GM21526 (cell line): Measurements from ENCODE around the gene CFDP1.

Source experiments
- ATAC-seq: cut with Tn5 transposase; IDR thresholded peaks from one replicate; pipeline ENCODE4 v1.9.1; 2021; ENCODE audit warnings: moderate library complexity; ENCODE audit not compliant: unreplicated experiment, low FRiP score

The CFDP1 gene

DNA sequence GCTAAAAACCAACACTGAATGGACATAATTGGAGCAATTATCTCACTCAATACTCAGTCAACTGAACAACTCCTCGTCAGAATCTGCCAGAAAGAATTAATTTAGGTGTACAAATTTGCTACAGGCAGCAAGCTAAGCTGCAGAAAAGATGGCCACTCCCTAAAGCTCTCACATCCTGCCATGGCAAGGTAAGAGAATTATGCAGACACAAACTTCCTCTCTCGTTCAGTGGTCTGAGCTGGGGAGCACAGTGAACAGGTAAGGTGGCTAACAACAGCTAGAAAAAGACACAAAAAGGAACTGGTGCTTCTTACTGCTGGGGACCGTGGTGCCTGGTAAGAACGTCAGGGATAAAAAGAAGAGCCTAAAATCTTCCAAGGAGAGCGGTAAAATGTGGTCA is 107.0 kb downstream of the CFDP1 start:
- ATAC-seq, result no peak

DNA sequence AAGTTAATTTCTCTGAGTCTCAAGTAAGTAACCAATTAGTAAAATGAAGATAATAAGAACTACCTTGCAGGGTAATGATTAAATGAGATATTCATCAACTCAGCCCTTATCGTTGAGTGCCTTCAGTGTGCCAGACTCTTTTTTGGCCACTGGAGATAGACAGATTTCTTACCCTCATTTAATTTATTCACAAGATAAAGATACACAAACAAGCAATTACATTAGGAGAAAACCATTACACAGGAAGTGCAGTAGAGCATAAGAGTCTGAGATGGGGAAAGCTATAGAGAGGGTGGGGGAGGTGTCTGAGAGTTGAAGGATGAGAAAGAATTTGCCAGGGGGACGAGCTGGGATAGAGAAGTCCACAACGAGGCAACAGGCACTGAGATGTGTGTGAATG is 109.4 kb downstream of the CFDP1 start:
- ATAC-seq, result no peak

DNA sequence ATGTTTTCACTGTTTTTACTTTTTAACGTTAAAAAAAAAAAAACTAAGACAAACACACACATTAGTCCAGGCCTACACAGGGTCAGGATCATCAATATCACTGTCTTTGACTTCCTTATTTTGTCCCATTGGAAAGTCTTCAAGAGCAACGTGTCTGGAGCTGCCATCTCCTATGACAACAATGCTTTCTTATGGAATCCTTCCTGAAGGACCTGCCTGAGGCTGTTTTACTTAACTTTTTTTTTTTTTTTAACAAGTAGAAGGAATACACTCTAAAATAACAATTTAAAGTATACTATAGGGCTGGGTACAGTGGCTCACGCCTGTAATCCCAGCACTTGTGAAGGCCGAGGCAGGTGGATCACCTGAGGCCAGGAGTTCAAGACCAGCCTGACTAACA is 110.1 kb downstream of the CFDP1 start:
- no peak for ATAC-seq

DNA sequence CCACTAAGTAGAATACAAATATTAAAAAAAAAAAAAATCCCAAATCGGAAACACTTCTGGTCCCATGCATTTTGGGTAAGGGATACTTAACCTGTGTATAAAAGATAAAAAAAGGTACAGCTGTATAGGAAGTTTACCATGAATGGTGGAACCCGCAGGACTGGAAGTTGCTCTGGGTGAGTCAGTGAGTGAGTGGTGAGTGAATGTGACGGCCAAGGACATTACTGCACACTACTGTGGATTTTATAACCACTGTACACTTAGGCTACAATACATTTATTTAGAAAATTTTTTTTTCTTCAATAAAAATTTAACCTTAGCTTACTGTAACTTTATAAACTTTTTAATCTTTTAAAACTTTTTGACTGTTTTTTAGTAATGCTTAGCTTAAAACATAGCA is 110.6 kb downstream of the CFDP1 start:
- ATAC-seq, result no peak

DNA sequence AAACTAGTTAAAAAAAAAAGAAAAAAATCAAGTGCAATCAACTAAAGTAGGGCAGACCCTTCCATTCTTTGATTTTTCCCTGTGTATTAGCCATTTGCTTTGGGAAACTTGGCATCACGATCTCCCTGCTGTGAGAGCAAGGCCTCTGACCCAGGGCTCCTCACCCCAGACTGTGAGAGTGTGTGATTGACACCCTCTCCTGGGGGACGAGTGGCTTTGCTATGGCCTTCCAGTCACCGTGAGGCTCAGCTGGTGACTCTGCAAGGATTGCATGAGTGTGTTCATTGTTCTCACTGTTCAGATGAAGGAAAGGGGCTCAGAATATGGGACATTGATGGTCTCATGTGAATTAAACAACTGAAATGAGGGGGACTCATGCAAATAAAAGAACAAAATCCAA is 112.9 kb downstream of the CFDP1 start:
- no peak for ATAC-seq

DNA sequence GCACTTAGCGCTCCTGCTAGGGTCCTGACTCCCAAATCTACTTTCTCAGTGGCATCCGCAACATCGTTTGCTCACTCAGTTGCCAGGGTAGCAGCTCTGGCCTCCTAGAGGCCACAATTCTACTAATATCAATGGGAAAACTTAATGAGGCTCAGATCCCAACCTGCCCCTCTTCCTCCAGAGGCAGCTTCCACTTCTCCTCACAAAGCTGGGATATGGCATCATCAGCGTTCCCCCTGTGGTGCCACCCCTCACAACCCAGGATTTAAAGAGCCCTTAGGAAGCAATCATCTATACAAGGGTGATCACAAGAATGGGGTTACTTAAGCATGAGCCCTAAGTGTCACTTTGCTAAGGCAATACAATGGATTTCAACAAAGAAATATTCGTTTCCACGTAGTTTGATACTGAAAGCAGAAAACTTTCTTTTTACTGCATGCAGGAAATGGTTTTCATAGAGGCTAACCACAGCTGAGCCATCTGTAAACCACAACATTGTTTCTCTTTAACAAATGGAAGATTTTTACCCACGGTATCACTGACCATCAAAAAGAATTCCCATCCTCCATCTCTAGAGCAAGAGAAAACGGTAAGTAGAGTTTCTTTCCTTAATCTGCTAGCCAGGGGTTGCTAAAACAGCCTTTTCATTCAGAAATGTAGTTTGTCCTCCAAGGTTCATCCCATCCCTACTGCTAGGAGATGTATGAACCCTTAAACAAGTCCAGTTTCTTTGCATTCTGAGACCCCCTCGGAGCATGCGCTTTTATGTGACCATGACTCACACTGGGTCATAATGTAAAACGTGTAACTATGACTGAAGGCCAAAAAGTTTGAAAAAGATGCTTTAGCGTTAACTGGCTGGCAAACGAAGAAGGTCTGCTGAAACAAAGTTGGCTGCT is 113.5 kb downstream of the CFDP1 start:
- peak; percentile 86 for ATAC-seq

DNA sequence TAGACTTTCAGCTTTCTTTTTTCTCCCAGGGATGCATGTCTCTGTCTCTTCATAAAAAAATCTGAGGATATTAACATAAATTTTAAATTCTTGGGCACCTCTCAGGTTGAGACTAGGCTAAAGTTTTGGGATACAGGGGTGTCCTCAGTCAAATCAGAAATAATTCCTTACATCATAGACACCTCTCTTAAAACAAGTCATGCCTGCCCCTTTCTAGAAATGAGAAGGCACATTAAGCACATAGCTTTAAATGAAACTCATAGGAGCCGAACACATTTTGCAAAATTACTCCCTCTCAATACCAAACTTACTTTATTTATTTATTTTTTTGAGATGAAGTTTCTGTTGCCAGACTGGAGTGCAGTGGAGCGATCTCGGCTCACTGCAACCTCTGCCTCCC is 114.6 kb downstream of the CFDP1 start:
- ATAC-seq, result no peak

DNA sequence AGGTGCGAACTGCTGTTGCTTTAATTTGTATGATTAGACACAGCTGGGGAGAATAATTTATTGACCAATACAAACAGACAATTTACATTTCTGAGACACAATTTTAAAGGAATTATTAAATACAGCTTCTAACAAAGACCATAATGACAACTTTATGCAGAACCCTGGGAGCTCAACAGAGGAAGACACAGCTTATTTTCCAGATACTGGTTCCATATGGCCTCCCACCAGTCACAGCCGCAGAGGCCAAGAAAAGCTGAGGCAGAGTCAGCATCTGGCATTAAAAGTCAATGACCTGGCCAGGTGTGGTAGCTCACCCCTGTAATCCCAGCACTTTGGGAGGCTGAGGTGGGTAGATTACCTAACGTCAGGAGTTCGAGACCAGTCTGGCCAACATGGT is 115.8 kb downstream of the CFDP1 start:
- ATAC-seq, result no peak

DNA sequence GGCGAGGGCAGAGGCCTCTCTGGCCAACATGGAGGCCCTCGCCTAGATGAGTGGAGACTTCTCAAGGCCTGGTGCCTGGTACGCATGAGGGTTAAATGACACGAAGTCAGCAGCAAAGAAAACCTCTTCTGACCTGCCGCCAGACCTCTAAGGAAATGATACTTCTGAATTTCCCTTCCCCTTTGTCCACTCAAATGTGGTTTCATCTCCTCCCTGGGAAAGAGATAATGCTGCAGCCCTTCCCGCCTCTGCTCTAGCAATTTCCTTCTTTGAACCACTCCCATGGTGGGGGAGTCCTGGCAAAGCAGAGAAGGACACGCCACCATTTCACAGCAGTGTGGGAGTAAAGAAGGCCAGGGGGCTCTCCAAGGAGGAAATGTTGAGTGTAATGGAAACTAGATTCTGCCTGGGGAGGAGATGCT is 116.2 kb downstream of the CFDP1 start:
- no peak for ATAC-seq

DNA sequence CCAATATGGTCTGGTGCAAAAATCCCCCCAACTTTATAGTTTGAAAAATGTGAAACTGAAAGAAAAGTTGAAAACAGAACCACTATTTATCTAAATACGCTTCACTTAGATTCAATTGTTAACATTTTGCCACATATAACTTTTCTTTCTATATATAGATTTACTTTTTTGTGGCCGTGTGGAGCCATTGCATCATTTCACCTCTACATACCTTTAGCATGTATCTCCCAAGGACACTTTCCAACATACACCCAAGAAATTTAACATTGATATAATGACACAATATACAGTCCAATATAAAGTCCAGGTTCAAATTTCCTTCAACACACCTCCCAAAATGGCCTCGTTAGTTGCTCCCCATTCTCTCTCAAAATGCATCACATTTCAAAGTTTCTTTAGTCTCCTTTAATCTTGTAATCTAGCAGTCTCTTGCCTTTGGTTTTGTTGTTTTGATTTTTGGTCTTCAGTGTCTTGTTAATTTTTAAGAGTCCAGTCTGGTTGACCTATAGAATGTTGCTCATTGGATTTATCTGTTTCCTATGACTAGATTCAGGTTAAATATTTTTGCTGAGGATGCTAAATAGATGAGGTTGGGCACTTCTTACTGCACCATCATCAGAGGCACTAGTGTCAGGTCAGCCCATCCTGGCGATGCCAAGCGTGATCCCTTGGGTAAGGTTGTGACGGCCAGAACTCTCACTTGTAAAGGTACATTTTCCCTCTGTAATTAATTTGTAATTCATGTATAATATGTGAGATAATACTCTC is 117.6 kb downstream of the CFDP1 start:
- ATAC-seq, result no peak

DNA sequence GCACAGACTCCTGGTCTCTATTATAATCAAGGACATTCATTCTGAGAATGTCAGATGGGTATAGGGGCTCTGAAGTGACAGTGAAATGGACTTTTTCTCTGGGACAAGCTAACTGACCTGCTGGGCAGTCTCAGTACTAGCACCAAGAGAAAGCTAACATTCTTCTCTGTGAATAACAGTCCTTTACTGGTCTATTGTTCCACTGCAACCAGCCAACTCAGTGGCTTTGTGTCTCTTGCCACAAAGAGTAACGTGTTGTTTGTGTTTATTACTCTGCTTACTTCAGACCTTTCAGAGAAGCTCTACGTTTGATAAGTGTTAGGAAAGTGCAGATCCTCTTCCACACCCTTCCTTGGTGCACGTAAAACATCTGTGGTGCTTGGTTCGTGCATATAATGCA is 120.4 kb downstream of the CFDP1 start:
- ATAC-seq, result no peak

DNA sequence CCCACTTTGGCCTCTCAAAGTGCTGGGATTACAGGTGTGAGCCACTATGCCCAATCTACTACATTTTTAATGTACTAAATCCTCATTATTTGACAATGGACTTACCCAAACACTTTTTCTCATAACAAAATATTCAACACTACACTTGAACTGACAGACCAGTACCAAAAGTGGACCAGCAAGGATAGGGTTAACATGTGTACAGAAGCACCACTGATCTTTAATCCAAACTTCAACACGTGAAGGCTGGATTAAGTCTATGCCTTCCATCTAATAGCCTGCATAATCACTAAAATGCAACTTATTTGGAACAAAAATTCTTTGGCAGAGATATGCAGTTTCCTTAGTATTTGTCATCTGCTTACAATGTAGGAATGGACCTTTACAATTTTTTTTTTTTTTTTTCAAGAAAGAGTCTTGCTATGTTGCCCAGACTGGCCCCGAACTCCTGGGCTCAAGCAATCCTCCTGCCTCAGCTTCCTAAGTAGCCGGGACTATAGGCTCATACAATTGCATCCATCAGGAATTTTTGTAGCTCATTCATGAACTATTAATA is 121.8 kb downstream of the CFDP1 start:
- ATAC-seq, result no peak

DNA sequence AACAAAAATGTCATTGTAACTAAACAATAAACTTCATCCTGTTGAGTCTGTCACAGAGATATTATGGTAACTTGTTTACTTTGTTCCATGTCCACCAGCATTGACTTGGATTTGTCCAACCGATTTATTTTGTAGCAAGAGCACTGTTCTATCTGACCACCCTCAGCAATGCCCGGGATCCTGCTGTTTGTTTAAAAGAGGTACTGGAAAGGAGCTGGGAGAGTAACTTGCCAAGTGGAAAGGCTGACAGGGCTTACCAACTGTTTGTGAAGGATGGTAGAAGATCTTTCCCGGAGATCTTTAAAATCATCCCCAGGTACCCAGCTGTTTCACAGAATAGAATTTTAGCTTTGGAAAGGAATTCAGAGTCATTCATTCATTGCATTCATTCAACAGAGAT is 122.8 kb downstream of the CFDP1 start:
- no peak for ATAC-seq

DNA sequence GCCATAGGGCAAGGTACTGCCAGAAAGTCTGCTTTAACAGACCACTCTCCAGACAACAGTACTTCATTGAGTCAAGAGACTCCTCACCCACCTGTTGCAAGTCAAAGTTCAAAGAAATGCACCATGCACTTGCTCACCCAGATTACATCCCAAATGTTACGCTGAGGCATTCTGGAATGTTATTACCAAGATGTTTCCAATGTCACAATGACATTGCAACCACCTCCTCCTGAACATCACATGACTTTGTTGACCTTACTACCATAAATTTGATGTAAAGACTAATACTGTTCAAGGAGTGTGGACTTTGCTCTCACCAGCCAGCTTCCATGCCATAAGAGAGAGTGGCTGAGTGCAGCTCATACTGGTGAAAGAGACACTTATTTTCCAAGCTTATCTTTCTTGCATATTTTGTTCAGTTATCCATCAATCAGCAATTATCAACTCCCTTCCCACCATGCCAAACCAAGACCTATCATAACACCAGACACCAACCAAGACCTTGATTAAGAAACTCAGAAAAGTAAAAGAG is 123.3 kb downstream of the CFDP1 start:
- no peak for ATAC-seq

DNA sequence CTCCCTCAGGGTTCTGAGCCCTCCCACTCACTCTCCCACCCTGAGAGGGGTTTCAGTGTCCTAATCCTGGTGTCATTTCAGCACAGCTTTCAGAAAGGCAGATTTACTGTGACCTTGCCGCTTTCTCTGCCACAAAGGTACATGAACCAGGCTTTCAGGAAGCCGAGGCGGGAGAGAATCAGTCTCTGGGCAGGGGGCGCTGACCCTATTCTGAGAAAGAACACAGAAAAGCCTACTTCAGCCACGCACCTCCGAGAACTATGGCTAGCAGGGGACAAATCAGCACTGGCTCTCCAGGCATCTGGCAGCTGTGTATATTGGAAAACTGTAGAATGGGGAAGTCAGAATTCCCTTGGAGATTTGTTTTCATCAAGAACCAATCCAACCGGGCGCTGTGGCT is 124.1 kb downstream of the CFDP1 start:
- no peak for ATAC-seq

DNA sequence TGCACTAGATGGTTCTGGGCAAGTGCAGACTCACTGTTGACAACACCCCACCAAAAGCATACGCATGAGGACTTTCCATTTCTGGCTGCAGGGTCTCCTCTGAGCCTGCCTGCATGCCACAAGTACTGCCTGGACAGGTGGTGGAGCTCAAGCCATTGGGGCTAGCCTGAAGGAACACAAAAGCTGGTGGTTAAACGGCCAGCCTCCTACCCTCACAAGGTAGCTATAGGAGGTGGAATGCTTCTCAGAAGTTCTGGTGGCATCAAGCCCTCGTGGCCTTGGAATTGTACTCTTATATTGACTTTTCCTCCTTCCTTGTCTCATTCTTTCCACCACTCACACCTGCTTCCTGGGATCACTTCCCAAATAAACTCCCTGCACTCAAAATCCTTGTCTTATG is 125.3 kb downstream of the CFDP1 start:
- no peak for ATAC-seq

DNA sequence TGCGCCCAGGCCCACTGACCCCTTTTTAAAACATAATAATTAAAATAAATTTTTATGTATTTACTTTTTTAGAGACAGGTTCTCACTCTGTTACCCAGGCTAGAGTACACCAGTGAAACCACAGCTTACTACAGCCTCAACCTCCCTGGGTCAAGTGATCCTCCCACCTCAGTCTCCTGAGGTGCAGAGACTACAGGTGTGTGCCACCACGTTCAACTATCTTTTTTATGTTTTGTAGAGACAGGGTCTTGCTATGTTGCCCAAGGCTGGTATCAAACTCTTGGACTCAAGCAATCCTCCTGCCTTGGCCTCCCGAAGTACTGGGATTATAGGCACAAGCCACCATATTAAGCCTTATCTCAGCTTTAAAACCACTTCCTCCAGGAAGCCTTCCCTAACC is 125.8 kb downstream of the CFDP1 start:
- ATAC-seq, result no peak

DNA sequence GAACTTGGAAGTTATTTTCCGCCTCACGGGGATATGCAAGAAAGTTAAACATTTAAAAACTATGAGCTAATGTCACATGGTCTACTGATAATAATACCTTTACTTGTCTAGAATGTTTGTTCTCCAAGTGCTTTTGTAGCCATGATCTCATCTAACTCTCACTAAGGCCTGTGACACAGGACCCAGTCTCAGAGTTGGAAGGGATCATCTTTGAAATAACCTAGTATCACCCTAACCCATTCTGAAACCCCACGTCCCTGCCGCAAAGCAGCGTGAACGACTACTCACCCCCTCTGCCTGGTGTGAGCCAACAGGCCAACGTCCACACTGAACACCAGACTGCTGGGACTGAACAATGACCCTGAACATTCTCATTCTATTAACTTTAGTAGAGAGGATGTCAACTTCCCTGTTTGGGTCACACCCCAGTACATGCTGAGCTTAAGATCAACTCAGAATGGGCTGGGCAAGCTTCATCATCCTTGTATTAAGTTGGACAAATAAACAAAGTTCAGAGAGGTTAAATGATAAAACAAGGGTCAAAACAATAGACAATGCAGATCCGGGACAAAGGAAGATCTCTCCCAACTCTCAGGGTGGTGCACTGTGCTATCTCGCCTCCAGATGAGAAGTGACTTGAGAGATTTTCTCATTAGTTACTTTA is 127.1 kb downstream of the CFDP1 start:
- no peak for ATAC-seq

DNA sequence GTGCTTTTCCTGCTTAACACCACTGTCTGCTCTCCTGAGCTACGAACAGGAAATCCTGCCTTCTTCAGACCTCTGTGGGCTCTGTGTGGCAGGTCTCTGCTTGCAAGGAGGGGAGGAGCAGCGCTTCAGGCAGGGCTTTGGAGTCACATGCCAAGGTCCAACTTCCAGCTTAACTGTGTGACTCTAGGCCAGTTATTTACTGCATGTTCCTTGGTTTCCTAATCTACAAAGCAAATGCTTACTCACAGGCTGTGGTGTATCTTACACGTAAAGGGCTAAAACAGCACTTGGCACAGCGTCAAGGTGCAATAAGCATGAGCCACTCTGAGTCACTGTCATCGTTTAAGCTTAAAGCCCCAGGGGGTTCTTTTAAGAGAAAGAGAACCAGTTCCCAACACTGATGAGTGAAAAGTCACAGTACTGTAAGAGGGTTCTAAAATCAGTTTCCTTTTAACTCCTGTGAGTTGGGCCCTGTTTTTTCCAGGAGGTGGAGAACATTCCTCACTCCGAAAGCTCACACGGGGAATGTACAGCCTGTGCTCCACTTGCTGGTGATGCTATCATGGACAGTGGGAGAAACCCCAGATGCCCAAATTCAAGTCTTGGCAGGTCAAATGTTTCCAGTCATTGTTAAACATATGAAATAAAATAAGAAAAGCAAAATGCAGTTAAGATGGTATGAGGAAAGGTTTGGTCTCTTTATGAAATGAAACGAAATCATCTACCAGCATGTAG is 127.8 kb downstream of the CFDP1 start:
- ATAC-seq, result no peak
